CD14-positive monocyte (primary cell): ENCODE data around the gene KIAA0930. TPM values are rescaled to one million over a fixed set of nuclear protein-coding genes. Genes with fewer than 3 reads are reported as not detected.
"Not testable (repeated sequence)": the region's sequence is repeated elsewhere in the genome, so short reads cannot be mapped to it uniquely, and the experiment has no call there.

ENCODE experiments used
- DNase-seq, 3 donors: peaks; one replicate each; pipeline ENCODE4 v3.0.0-alpha.2; 2011 to 2022
- H2AFZ ChIP-seq: 2 replicates; pipeline ENCODE4 v1.6.0; 2012; ENCODE audit warnings: mild to moderate bottlenecking, low read depth, low read length, inconsistent platforms; ENCODE audit not compliant: insufficient read depth, poor library complexity, severe bottlenecking
- H3K27ac ChIP-seq, 2 donors: 1 replicate in 1 of 2; 2 replicates in 1 of 2; pipeline ENCODE4 v1.5.1; 2012 to 2013; ENCODE audit warnings: low read length in 2 of 2, control low read depth in 1 of 2, inconsistent platforms in 1 of 2, low read depth in 1 of 2, mild to moderate bottlenecking in 1 of 2
- H3K27me3 ChIP-seq, 2 donors: one replicate each; pipeline versions ENCODE4 v1.6.0 to v1.6.1; 2011 to 2013; ENCODE audit warnings: low read length in 2 of 2; ENCODE audit not compliant: control insufficient read depth in 2 of 2, insufficient read depth in 2 of 2
- H3K36me3 ChIP-seq, 2 donors: replicated peaks in 1 of 2; 1 replicate in 1 of 2; 2 replicates in 1 of 2; pipeline versions ENCODE4 v1.5.1 to v1.6.1; 2012 to 2013; ENCODE audit warnings: low read length in 2 of 2, control low read depth in 1 of 2, inconsistent platforms in 1 of 2, mild to moderate bottlenecking in 1 of 2; ENCODE audit not compliant: insufficient read depth in 2 of 2, control insufficient read depth in 1 of 2
- H3K4me1 ChIP-seq, 2 donors: 1 replicate in 1 of 2; 2 replicates in 1 of 2; pipeline versions ENCODE4 v1.5.1 to v1.6.1; 2012 to 2013; ENCODE audit warnings: low read length in 2 of 2, control low read depth in 1 of 2, inconsistent platforms in 1 of 2, mild to moderate bottlenecking in 1 of 2, moderate library complexity in 1 of 2; ENCODE audit not compliant: insufficient read depth in 2 of 2, control insufficient read depth in 1 of 2
- H3K4me2 ChIP-seq: replicated peaks from 2 replicates; pipeline ENCODE3; 2012; ENCODE audit warnings: low read length, moderate library complexity, mild to moderate bottlenecking; ENCODE audit not compliant: poor library complexity, severe bottlenecking; ENCODE audit errors: extremely low read depth
- H3K4me3 ChIP-seq, 3 experiments: fragments of 200-600 bp in 1 of 3; sonication (generic) in 1 of 3; replicated peaks in 1 of 3; 1 replicate in 2 of 3; 2 replicates in 1 of 3; pipeline ENCODE4 v1.5.1; 2011 to 2013; ENCODE audit warnings: low read length in 3 of 3, mild to moderate bottlenecking in 3 of 3, control low read depth in 2 of 3, low read depth in 2 of 3, inconsistent platforms in 1 of 3, moderate library complexity in 1 of 3
- H3K79me2 ChIP-seq: 2 replicates; pipeline ENCODE4 v1.6.0; 2012; ENCODE audit warnings: mild to moderate bottlenecking, control low read depth, inconsistent platforms, low read length, moderate library complexity; ENCODE audit not compliant: insufficient read depth
- H3K9ac ChIP-seq: 2 replicates; pipeline ENCODE4 v1.6.0; 2017; ENCODE audit warnings: low read length, mild to moderate bottlenecking; ENCODE audit not compliant: insufficient read depth, poor library complexity, severe bottlenecking
- H3K9me3 ChIP-seq, 2 donors: replicated peaks in 1 of 2; 1 replicate in 1 of 2; 2 replicates in 1 of 2; pipeline versions ENCODE4 v1.5.1 to v1.6.1; 2012 to 2013; ENCODE audit warnings: low read length in 2 of 2, control low read depth in 1 of 2; ENCODE audit not compliant: control insufficient read depth in 1 of 2, insufficient read depth in 1 of 2
- H4K20me1 ChIP-seq: 2 replicates; pipeline ENCODE4 v1.6.0; 2012; ENCODE audit warnings: mild to moderate bottlenecking, low read length, control low read depth, moderate library complexity; ENCODE audit not compliant: insufficient read depth
- H3K27ac Mint-ChIP-seq, 7 donors: one replicate each; pipeline ENCODE4 v1.8.0; 2020; ENCODE audit warnings: mild to moderate bottlenecking in 7 of 7, mixed read lengths in 7 of 7, moderate library complexity in 6 of 7, inconsistent platforms in 2 of 7
- H3K27me3 Mint-ChIP-seq, 3 donors: one replicate each; pipeline ENCODE4 v1.8.0; 2021 to 2022; ENCODE audit warnings: low read depth in 3 of 3, mild to moderate bottlenecking in 3 of 3, mixed read lengths in 3 of 3, moderate library complexity in 3 of 3, inconsistent platforms in 1 of 3
- H3K36me3 Mint-ChIP-seq, 2 donors: one replicate each; pipeline ENCODE4 v1.8.0; 2020; ENCODE audit warnings: mixed read lengths in 2 of 2, inconsistent platforms in 1 of 2, mild to moderate bottlenecking in 1 of 2
- H3K4me1 Mint-ChIP-seq: one replicate; pipeline ENCODE4 v1.8.0; 2020; ENCODE audit warnings: mild to moderate bottlenecking, mixed read lengths
- H3K4me3 Mint-ChIP-seq, 2 donors: one replicate each; pipeline ENCODE4 v1.8.0; 2020; ENCODE audit warnings: mild to moderate bottlenecking in 2 of 2, mixed read lengths in 2 of 2, moderate library complexity in 1 of 2
- H3K9me3 Mint-ChIP-seq, 7 donors: one replicate each; pipeline ENCODE4 v1.8.0; 2020 to 2022; ENCODE audit warnings: mixed read lengths in 7 of 7, mild to moderate bottlenecking in 6 of 7, moderate library complexity in 6 of 7, inconsistent platforms in 2 of 7
- WGBS: methylation state at CpG from one replicate; pipeline ENCODE4 v1.1.5; 2013; ENCODE audit warnings: missing lambda C conversion rate; ENCODE audit not compliant: insufficient coverage; 5-methylcytosine and 5-hydroxymethylcytosine counted together
- intact Hi-C, 2 donors: fragments of 100-400 bp; cut with micrococcal nuclease; formaldehyde crosslinking; loops; one replicate each; pipeline versions ENCODE4 v1.15.0 to v1.15.1; 2023
- polyA plus RNA-seq, 3 donors: library from polyadenylated mRNA; depleted of rRNA in 1 of 3; unstranded in 2 of 3; stranded (reverse) in 1 of 3; fragments of 300-500 nt in 2 of 3; fragments of >200 nt in 1 of 3; fragmentation: Illumina TruSeq in 2 of 3; gene quantifications; 1 replicate in 2 of 3; 2 replicates in 1 of 3; pipeline ENCODE4 v1.2.3, GENCODE V29; 2012 to 2021
- TF ChIP-seq, protein P1 (sequence below): fragments of 200-600 bp; IDR thresholded peaks from one replicate; pipeline ENCODE4 v1.8.0; 2022; ENCODE audit warnings: antibody characterized with exemption, mild to moderate bottlenecking

Gene KIAA0930
- polyA plus RNA-seq, 3 donors: 14.0 to 89.1 (median 15.6) TPM

DNA sequence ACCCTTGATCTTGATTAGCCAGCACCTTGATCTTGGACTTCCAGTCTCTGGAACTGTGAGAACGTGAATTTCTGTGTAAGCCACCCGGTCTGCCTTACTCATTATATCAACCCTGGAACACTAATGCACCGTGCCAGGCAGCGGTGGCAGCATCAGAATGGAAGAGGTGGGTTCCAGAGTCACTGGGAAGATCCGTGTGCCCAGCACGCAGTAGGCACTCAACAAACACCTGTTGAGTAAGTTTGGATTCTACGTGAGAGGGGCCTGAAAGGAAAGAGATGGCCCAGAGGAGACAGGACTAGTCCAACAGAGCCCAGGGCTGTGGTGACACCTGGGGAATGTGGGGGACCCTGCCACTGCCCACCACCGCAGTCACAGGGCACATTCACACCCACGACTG lies 37.4 kb upstream of the KIAA0930 start:
- H3K9me3 Mint-ChIP-seq: peaks cover 0 to 5% (median 2%) of the 10 kb centered on the region in 7 donors
- H3K4me1 Mint-ChIP-seq: peaks cover 34% of the 10 kb centered on the region
- peaks cover 2 to 8% (median 3%) of the 10 kb centered on the region in 3 donors for H3K27me3 Mint-ChIP-seq
- Histone ChIP-seq H3K9me3 (no peaks in the 10 kb centered on the region), H4K20me1 (no peaks in the 10 kb centered on the region), H3K4me1 (peaks cover 25 to 33% of the 10 kb centered on the region in 2 donors), H2AFZ (no peak overlapping the region), H3K79me2 (no peaks in the 10 kb centered on the region), H3K27ac (no peak overlapping the region), H3K9ac (no peak overlapping the region), H3K27me3 (no peaks in the 10 kb centered on the region), H3K4me3 (no peak overlapping the region), H3K36me3 (no peaks in the 10 kb centered on the region), H3K4me2 (no peak overlapping the region)
- 91% methylated on average over 4 of the region's 9 CpGs for WGBS
- TF ChIP-seq, protein P1, sequence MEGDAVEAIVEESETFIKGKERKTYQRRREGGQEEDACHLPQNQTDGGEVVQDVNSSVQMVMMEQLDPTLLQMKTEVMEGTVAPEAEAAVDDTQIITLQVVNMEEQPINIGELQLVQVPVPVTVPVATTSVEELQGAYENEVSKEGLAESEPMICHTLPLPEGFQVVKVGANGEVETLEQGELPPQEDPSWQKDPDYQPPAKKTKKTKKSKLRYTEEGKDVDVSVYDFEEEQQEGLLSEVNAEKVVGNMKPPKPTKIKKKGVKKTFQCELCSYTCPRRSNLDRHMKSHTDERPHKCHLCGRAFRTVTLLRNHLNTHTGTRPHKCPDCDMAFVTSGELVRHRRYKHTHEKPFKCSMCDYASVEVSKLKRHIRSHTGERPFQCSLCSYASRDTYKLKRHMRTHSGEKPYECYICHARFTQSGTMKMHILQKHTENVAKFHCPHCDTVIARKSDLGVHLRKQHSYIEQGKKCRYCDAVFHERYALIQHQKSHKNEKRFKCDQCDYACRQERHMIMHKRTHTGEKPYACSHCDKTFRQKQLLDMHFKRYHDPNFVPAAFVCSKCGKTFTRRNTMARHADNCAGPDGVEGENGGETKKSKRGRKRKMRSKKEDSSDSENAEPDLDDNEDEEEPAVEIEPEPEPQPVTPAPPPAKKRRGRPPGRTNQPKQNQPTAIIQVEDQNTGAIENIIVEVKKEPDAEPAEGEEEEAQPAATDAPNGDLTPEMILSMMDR: no peak
- H3K27ac Mint-ChIP-seq: peak overlapping the region in 2 of 7 donors; percentile 41 to 71
- no peak overlapping the region for H3K4me3 Mint-ChIP-seq
- intact Hi-C loops: no loop called here
- H3K36me3 Mint-ChIP-seq: no peaks in the 10 kb centered on the region
- no peak for DNase-seq

DNA sequence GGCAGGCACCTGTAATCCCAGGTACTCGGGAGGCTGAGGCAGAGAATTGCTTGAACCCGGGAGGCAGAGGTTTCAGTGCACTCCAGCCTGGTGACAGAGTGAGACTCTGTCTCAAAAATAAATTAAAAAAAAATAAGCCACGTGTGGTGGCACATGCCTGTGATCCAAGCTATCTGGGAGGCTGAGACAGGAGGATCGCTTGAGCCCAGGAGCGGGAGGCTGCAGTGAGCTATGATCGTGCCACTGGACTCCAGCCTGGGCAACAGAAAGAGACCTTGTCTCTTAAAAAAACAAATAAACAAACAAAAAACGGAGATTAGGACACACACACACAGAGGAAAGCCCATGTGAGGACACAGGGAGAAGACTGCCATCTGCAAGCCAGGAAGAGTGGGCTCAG lies 37.0 kb upstream of the KIAA0930 start:
- 78% methylated on average over 3 of the region's 7 CpGs for WGBS
- H3K36me3 ChIP-seq, H3K9ac ChIP-seq, DNase-seq, H3K4me3 ChIP-seq, H3K27ac ChIP-seq, H3K4me3 Mint-ChIP-seq, H3K4me2 ChIP-seq, H3K9me3 Mint-ChIP-seq, H3K27me3 Mint-ChIP-seq, H3K79me2 ChIP-seq, intact Hi-C loops, H3K27me3 ChIP-seq, H3K36me3 Mint-ChIP-seq, H4K20me1 ChIP-seq, H3K9me3 ChIP-seq, H2AFZ ChIP-seq: not testable (repeated sequence)
- H3K4me1 ChIP-seq: peaks cover 25 to 33% of the 10 kb centered on the region in 2 donors
- Mint-ChIP-seq H3K4me1 (peaks cover 34% of the 10 kb centered on the region), H3K27ac (peak overlapping the region in 1 of 7 donors; percentile 63)
